Nucleus accumbens (tissue), 56 donors: Measurements from ENCODE around the gene SRBD1.
A peak's percentile ranks its signal among the peaks of the same experiment; 100 is the strongest.

Experiments used
- DNase-seq, 56 donors: peaks; one replicate each; lab custom pipeline; 2025; lab: John Stamatoyannopoulos, UW

The SRBD1 gene

GRCh38 chr2:45554742-45555140, 56.3 kb downstream of the SRBD1 start:
- no peak for DNase-seq

- no peak for DNase-seq
Measured at GRCh38 chr2:45554073-45554741, 56.9 kb downstream of the SRBD1 start.

- DNase-seq: no peak
Measured at GRCh38 chr2:45551862-45552261, 59.2 kb downstream of the SRBD1 start.

GRCh38 chr2:45545943-45546342, 65.1 kb downstream of the SRBD1 start:
- DNase-seq: no peak

GRCh38 chr2:45543257-45543656, 67.8 kb downstream of the SRBD1 start:
- no peak for DNase-seq

- DNase-seq: no peak
Measured at GRCh38 chr2:45542013-45542412, 69.1 kb downstream of the SRBD1 start.

- no peak for DNase-seq
Measured at GRCh38 chr2:45541450-45541849, 69.6 kb downstream of the SRBD1 start.

- no peak for DNase-seq
Measured at GRCh38 chr2:45540942-45541341, 70.1 kb downstream of the SRBD1 start.

GRCh38 chr2:45533771-45534170, 77.3 kb downstream of the SRBD1 start:
- DNase-seq: no peak

- no peak for DNase-seq
Measured at GRCh38 chr2:45532181-45532580, 78.9 kb downstream of the SRBD1 start.

- no peak for DNase-seq
Measured at GRCh38 chr2:45524016-45524415, 87.1 kb downstream of the SRBD1 start.

GRCh38 chr2:45518546-45518945, 92.5 kb downstream of the SRBD1 start:
- no peak for DNase-seq

GRCh38 chr2:45510701-45511420, 100.2 kb downstream of the SRBD1 start:
- DNase-seq: no peak

- no peak for DNase-seq
Measured at GRCh38 chr2:45506756-45507155, 104.3 kb downstream of the SRBD1 start.

- DNase-seq: no peak
Measured at GRCh38 chr2:45505138-45505537, 105.9 kb downstream of the SRBD1 start.

GRCh38 chr2:45498661-45499550, 112.2 kb downstream of the SRBD1 start:
- no peak for DNase-seq

GRCh38 chr2:45497355-45497754, 113.7 kb downstream of the SRBD1 start:
- DNase-seq: peak in 16 of 56 donors; percentile 0 to 54 (median 20)

- DNase-seq: no peak
Measured at GRCh38 chr2:45496869-45497268, 114.2 kb downstream of the SRBD1 start.

- DNase-seq: no peak
Measured at GRCh38 chr2:45494978-45495293, 116.1 kb downstream of the SRBD1 start.

- DNase-seq: peak in 1 of 56 donors; percentile 11
Measured at GRCh38 chr2:45494275-45494977, 116.6 kb downstream of the SRBD1 start.

GRCh38 chr2:45484965-45485364, 126.1 kb downstream of the SRBD1 start:
- DNase-seq: no peak
